GM19455 (cell line): ENCODE measurements around the gene PHYH.
"Not testable (repeated sequence)": the region's sequence is repeated elsewhere in the genome, so short reads cannot be mapped to it uniquely, and the experiment has no call there.

Experiments
- ATAC-seq: cut with Tn5 transposase; IDR thresholded peaks from one replicate; pipeline ENCODE4 v1.9.1; 2021; ENCODE audit not compliant: unreplicated experiment

PHYH gene

DNA sequence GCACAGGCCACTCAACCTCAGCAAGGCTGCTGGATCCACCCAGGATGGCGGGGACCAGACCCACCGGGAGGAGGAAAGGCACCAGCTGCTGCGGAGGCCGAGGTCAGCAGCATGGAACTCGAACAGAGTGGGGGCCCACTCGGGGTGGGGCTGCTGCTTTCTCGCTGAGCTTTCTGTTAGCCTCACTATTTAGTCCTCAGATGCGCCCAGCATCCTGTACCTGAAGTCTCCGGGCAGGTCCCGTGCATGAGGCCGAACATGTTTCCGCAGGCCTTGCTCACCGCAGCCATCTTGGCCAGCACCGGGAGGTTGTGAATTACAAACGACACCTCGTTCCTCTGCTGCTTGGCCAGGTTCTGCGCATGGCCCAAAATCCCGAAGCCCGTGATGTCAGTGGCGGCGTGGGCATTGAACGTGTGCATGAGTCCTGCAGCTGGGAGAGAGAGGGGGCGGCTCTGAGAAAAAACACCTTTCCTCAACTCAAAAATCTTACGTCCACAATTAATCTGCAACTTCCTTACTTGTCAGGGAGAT lies 22.8 kb upstream of the PHYH start:
- ATAC-seq, result no peak

DNA sequence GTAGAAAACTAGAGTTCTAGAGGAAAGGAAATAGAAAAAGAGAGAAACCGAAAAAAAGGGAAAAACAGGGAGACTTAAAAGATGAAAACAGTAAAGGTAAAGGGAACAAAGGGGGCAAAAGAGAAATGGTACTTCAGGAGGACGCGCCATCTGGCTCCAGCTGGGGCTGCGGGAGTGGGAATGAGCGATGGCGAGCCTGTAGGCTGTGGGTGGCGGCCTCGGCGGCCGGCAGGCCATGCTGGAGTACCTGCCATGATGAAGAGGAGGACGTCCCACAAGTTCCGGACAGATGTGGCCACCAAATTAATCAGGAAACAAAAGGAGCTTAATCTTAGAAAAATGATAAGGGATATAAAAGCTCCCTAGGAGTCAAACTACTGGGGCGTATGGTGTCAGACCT lies 21.7 kb upstream of the PHYH start:
- ATAC-seq, result no peak

DNA sequence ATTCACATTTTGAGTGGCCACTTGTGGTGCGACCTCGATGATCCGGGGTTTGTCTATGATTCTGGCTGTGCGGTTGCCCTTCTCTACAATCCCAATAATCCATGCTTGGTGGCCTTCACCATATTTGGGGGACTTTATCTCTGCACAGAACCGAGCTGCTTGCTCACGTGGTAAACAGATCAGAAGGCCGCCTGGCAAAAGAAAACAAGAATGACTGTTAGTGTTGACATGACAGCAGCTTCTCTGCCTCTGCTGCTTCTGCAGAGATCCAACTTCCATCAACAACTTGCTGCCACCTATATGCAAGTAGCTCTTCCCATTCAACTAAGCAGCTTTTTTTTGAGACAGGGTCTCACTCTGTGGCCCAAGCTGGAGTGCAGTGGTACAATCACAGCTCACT lies 19.3 kb upstream of the PHYH start:
- ATAC-seq, result no peak

DNA sequence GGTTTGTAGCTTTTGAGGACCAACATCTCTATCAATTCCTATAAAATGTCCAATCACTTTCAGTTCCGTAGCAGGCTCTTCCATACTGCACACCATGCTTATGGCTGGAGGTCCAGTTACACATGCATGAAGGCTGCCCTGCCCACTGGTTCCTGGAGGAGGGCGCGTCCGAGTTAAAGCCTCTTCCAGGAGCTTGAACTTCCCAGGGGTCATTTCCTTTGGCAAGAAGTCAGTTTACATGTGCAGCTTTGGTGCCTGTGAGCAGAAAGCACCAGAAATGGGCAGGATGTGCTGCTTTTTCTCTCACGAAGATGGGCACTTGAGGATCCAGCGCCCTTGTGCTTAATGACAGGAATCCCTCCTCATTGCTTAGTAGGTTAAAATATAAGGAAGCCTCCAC lies 17.6 kb upstream of the PHYH start:
- ATAC-seq, result no peak

DNA sequence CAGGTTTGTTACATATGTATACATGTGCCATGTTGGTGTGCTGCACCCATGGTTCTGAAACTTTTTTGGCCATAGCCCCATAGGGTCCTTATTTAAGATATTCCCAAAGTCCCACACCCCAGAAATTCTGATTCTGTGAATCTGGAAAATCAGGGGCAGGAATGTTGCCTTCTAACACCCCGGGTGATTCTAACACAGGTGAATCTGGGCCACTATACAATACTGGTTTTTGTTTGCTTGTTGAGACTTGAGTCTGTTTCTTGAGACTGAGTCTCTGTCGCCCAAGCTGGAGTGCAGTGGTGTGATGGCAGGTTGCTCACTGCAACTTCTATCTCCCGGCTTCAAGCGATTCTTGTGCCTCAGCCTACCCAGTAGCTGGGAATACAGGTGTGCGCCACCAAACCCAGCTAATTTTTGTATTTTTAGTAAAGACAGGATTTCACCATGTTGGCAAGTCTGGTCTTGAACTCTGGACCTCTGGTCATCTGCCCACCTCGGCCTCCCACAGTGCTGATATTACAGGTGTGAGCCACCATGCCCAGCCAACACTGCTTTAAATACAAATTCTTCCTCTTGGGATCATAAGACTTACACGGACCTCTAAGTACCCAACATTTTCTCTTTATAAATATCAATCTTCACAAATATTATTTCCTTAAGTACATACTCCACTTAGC lies 16.9 kb upstream of the PHYH start:
- no peak for ATAC-seq

DNA sequence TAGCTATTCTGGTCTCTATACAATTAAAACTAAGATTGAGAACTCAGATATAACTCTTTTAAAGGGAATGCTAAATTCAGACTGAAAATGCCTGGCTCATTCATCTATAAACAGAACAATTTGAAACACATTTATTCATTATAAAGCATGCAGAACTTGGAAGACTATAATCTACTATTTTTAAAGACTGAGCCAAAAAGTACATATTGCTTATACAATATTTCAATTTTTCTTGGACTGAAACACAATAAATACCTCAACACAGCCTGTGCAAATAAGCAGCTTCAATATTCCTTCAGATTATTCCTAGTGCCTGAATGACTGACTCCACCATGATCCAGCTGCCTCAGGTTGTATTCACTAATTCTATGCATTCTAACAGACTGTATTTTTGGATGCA lies 15.5 kb upstream of the PHYH start:
- no peak for ATAC-seq

DNA sequence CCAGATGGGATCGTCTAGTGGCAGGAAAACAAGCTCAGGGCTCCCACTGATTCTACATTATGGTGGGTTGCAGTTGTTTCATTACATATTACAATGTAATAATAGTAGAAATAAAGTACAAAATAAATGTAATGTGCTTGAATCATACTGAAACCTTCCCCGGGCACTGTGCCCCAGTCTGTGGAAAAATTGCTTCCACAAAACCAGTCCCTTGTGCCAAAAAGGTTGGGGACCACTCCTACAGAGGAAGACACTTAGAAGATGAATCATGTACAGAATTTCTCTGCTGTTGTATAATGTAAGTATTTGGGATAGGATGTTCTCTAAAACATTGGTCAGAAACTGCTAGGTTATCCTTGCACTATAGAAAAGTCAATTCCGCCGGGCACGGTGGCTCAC lies 11.3 kb upstream of the PHYH start:
- no peak for ATAC-seq

DNA sequence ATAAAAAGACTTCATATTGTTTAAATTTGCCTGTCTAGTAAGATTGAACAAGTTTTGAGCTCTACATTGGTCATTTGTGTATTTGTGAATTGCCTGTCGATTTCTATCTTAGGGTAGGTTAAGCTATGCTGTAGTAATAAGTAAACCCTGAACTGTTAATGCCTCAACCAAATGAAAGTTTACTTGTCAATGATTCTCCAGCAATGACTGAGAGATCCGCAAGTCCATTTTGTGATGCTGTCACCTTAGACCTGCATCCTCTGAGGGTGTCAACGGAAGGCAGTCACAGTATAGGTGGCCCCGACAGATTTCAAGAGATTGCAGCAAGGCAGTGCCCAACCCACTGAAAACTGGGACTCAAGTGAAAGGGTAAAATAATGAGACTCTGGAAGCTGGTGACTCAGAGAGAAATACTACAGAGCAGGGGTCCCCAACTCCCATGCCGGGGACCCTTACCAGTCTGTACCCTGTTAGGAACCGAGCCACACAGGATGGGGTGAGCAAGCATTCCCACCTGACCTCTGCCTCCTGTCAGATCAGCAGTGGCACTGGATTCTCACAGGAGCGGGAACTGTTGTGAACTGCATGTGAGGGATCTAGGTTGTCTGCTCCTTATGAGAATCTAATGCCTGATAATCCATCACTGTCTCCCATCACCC lies 10.8 kb upstream of the PHYH start:
- no peak for ATAC-seq

DNA sequence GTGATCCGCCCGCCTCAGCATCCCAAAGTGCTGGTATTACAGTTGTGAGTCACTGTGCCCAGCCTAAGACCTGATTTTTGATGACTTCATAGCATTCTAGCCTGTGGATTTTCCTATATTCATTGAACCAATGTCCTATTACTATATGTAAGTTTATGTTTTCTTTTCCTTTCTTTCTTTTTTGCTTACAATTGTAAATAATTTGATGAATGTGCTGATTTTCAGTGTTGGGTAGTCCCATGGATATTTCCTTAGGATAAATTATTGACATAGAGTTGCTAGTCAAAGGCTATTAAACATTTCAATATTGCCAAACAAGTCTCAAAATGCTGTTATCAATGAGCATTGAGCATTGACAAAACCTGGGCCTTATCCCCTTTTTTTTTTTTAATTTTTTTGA lies 9.9 kb upstream of the PHYH start:
- no peak for ATAC-seq

DNA sequence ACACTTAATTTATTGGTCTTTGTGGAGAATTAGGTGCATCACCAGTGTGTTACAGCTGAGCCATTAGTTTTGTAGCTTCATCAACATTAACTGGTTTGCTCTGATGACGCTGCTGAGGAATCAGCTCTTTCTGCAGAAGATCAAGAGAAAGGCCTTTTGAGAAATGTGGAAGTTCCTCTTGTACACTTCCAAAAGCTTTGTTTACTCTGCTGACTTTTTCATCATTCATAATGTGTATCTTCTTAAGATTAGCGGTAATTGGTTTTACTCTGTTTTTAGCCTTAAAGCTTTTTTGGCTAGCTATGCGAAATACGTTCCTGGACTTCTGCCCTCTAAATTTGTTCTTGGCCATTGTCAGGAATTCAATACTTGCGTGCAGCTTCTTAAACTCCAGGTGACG lies 8.2 kb upstream of the PHYH start:
- no peak for ATAC-seq

DNA sequence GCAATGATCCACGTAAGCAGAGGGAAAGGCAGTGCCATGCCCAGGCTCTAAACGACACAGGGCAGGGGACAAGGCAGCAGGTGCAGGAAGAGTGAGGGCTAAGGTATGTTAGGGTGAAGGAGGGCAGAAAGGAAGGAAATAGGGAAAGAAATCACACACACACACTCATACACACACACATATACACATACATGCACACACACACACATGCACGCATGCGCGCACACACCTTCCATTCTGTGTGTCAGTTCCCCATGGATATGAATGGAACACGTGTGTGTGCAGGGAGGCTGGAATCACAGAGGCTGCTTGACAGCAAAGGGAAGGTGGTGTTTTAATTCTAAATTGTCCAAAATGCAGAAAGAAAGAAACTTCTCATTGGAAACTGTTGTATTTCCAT lies 6.2 kb upstream of the PHYH start:
- no peak for ATAC-seq

DNA sequence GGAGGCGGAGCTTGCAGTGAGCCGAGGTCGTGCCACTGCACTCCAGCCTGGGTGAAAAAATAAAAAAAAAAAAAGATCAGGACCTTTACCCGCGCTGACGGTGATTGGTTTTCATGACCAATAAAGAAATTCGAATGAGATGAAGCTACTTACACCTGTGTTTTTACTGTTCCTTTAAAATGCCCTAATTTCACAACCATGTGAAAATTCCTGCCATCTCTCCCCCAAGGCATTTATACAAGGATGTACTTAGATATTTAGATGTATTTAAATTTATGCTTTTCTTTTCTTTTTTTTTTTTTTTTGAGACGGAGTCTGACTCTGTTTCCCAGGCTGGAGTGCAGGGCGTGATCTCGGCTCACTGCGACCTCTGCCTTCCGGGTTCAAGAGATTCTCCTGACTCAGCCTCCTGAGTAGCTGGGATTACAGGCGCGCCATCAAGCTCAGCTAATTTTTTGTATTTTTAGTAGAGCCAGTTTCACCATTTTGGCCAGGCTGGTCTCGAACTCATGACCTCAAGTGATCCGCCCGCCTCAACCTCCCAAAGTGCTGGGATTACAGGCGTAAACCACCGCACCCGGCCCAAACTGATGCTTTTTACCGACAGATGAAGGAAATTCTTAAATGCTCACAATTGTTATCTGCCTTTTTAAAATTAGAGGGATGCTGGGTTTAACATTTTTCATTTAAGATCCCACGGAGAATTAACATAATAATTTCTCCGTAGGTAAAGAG lies 3.1 kb upstream of the PHYH start:
- no peak for ATAC-seq

DNA sequence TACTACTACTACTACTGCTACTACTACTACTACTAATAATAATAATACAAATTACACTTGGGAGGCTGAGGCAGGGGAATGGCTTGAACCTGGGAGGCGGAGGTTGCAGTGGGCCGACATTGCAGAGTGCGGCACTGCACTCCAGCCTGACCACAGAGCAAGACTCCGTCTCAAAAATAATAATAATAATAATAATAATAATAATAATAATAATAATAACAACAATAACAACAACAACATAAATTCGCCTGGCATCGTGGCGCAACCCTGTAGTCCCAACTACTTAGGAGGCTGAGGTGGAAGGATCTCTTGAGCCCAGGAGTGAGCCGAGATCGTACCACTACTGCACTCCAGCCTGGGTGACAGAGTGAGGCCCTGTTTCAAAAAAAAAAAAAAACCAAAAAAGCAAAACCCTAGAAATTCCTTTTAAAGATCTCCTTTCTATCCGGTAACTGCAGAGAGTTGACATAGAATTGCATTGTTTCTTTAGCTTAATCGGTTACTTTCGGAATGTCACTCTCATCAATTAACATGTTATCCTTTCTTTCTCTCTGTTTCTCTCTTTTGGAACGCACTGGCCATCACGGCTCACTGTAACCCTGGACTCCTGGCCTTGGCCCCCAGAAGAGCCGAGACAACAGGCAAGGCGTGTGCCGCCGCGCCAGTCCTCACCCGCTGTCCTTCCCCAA lies 972 bp downstream of the PHYH start:
- no peak for ATAC-seq

DNA sequence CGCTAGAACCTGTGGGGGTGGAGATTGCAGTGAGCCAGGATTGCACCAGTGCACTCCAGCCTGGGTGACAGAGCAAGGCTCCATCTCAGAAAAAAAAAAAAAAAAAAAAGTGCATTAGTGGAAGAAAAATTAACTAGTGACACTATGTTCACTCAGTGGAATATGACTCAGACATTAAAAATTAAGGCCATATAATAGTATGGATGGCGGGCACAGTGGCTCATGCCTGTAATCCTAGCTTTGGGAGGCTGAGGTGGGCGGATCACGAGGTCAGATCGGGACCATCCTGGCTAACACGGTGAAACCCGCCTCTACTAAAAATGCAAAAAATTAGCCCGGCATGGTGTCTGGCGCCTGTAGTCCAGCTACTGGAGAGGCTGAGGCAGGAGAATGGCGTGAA lies 3.4 kb downstream of the PHYH start:
- ATAC-seq, result no peak

DNA sequence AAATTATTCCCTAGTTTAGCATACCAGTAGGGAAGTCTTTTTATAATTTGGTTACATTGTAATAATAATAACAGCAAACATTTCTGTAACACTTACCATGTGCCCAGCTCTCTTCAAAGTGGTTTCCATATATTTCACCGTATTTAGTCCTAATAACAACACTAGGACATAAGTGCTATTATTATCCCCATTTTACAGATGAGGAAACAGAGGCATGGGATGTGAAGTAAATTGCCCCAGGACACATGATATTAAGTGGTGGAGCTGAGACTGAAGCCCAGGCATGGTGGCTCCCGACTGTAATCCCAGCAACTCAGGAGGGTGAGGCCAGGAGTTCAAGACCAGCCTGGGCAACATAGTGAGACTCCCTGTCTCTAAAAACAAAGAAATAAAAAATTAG lies 5.1 kb downstream of the PHYH start:
- ATAC-seq, result no peak

DNA sequence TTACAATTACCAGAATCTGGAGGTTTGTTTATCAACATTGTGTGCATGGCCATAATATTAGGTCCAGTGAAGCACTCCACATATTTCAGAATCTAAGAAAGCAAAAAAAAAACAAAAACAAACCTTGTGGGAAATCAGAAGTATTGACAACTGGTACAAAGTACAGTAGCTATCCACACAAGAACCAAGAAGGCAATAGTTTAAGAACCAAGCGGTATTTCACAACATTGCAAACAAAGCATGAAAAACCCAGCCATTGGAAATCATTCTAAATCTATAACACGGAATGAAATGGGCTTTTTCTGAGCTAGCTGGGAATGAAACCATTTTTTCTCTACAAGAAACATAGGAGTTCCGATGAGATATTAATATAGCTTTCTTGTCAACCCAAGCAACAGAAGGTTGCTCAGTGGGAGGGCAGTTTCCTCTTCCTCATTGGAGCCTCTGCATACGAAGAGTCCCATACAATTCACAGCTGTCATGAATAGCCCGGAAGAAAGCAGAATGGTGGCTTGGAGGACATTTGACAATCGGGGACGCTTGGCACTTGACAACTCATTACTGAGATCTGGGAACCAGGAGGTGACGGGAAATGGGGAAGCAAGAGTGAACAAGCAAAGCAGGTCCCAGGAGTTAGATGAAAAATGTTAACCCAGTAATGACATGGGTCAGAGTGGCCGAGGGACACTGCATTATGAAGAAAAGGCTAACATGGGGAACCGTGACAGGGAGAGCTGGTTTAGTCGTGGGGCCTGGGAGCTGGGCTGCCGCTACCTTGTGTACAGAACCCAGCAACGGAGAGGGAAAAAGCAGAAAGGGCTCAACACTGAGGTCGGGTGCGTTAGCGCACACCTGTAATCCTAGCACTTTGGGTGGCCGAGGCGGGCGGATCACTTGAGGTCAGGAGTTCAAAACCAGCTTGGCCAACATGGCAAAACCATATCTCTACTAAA lies 7.8 kb downstream of the PHYH start:
- ATAC-seq, result no peak

DNA sequence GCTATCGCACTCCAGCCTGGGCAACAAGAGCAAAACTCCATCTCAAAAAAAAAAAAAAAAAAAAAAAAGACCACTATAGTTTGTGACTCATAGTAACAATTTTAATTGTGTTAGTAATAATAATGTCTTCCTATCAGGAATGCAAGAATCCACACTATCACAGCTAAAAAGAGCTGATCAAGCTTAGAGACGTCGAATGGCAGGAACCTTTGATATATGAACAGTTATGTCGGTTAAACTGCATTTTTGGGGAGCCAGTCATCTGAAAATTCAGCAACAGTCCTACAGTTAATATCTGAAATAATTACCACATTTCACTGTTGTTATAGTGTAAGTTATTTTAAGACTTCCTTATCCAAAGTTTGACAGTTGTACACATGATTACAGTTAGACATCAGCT lies 8.8 kb downstream of the PHYH start:
- no peak for ATAC-seq

DNA sequence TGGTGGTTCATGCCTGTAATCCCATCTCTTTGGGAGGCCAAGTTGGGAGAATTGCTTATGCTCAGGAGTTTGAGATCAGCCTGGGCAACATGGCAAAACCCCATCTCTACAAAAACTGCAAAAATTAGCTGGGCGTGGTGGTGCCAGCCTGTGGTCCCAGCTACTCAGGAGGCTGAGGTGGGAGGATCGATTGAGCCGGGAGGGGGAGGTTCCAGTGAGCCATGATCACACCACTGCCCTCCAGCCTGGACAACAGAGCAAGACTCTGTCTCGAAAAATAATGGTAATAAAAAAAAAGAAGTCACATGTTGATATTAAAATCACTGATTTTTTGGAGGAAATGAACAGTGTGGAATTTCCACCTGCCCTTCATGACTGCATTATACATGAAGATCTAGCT lies 15.8 kb downstream of the PHYH start:
- ATAC-seq, result no peak

DNA sequence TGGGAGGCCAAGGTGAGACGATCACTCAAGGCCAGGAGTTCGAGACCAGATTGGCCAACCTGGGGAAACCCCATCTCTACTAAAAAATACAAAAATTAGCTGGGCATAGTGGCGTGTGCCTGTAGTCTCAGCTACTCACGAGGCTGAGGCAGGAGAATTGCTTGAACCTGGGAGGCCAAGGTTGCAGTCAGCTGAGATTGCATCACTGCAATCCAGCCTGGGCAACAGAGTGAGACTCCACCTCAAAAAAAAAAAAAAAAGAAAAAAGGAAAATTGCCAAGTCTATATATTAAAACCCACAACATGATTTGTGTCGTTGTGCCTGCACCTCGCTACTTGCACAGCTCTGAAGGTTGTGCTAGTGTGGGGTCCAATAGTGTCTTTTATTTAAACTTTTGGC lies 17.5 kb downstream of the PHYH start:
- not testable (repeated sequence) for ATAC-seq

DNA sequence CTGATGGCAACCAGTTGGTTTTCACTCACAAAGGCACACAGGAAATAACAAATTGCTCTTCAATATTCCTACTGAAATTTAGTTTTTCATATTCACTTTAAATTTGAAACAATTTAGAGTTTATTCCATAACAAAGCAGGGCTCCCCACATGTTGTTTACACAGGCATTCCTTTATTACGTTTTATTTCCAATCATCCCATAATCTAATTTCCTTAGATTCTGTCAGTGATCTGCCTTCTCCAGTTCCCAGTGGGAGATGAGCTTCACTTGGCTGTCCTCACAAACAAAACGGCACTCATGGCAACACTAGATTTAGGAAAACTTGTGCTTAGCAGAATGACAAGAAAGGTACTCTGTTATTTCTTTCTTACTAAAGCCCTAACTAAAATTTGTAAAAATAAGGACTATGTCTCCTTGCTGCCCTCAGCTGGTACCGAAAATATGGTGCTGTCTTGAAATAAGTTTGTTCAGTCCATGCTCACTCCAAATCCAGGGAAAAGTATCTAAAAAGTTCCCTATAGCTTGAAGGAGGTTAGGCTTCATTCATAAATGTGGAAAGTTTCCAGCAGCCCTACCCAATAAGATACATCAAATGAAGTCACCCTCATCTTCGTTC lies 23.0 kb downstream of the PHYH start:
- no peak for ATAC-seq
